Stimulated activated CD8-positive, alpha-beta memory T cell treated with anti-CD3 and anti-CD28 coated beads, Interleukin-15, amount 100 ng/mL, for 24 hours (primary cell): ENCODE measurements around the gene EEF1G.

Experiments used
- DNase-seq: peaks from one replicate; pipeline ENCODE4 v3.0.0-alpha.2; 2020; ENCODE audit warnings: low read depth

The EEF1G gene

DNA sequence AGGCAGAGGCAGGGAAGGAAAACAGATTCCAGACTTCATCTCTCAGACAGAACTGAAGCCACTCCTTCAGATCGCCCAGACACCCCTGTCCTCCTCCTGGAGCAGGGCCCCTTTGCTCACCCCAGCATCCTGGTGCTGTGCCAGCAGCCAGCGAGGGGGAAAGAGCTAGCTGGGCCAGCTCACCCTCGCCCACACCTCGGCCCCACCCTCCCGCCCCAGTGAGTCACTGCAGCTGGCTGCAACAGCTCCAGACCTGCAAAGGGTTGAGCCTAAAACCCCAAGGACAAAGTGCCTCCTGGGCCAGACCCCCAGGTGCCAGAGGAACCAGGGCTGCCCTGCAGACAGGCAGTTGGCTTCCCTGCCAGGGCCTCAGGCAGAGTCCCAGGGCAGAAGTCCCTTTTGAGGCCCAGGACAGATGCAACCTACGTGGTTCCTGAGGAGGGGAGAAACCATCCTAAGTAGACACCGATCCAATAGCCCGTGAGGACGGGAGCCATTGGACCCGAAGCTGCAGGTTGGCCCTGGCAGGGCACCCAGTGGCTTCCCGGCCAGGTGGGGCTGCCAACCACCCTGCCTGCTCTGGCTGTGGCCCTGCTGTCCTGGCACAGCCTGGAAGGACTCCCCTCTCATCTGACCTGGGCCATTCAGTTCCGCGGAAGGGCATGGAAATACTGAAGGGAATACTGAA is 34.3 kb downstream of the EEF1G start:
- no peak for DNase-seq

DNA sequence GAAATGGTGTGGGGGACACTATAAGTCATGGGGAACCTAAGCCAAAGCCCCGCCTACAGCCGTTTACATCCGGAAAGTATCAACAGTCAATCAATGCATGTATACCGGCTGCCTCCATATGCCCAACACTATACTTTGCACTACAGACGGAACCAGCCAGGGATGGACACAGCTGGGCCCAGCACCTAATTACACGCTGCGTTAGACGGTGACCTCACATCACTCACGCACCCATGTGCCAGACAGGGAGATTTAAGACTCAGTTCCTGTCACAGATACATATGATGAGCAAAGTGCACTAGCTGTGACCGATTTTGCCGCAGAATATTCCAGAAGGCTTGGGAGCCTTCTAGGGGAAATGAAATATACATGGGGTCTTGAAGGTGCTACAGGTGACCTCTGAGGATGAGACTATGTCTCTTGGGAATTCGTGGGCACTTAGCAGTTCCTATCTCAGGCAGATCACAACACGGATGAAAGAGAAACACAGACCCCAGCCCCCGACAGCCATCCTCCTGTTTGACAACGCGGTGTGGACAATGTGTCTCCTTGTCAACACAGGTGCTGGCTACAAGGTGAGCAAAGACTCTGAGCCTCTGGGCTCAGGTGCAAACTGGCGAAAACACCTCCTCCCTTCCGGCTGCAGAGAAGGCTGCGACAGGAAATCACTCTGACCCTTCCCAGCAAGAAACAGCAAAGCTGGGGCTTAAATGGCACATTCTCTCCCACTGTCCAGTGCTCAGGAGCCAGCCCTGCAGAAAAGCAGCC is 35.0 kb downstream of the EEF1G start:
- no peak for DNase-seq

DNA sequence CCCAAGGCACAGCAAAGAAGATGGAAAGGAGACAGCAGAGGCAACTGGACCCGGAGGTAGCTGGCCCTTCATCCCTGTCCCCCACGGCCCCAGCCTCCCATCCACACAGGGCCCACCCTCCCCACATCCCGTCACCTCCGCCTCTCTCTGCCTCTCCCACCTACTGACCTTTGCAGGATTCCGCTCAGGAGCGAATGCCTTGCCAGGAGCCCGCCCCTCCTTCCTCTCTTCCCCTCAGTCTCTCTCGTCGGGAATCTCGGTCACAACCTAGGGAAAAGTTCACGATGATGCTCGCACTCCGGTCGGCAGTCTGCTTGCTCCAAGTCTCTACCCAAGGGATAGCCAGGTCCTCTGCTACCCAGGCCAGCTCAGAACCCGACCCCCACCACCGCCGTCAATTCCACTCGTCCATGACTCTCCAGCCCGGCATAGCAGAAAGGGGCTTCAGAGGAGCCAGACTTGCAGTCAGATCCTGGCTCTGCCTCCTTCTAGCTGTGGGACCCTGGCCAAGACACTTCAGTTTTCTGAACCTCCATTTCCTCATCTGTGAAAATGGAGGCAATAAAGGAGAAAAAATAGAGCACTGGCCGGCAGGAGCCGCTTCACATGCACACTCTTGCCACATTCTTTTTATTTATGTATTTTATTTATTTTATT is 37.3 kb downstream of the EEF1G start:
- no peak for DNase-seq

DNA sequence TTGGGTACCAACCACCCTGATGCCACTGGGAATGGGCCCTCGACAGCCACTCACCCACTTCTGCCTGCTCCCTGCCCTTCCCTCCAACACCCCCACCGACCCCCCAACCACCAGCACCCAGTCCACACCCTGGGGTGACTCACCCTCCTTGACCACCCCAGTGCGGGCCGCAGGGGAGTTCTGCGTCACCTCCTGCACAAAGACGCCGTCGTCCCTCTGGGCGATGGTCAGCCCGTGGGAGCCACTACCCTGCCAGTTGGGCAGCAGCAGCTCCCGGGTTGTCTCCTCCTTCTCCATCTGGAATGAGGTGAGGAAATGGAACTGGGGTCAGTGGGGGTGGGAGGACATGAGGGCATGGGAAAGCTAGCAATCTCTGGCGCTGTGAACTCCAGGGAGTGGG is 37.9 kb downstream of the EEF1G start:
- DNase-seq: no peak

DNA sequence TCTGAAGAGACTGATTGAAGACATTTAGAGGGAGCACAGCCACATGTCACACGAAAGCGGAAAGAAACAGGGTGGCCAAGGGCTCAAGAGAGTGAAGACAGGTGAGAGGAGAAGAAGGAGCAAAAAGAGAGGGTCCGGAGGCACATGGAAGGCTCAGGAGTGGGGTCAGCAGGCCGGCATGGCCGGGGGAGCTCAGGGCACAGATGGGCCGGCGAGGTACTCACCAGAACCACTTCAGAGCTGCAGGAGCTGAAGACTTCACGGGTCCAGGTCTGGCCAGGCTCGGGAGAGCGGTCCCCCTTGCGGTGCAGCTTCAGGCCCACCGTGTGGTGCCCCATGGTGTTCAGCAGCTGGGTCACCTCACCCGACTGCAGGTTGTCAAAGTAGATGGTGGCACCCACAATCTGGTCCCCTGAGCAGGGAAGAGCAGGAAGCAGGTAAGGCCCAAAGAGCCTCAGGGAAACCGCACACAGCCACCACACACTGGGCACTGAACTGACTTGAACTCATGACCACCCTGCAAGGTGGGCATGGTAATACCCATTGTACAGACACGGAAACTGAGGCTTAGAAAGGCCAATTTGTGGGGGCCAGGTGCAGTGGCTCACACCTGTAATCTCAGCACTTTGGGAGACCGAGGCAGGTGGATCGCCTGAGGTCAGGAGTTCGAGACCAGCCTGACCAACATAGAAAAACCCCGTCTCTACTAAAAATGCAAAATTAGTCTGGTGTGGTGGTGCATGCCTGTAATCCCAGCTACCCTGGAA is 38.7 kb downstream of the EEF1G start:
- DNase-seq: no peak

DNA sequence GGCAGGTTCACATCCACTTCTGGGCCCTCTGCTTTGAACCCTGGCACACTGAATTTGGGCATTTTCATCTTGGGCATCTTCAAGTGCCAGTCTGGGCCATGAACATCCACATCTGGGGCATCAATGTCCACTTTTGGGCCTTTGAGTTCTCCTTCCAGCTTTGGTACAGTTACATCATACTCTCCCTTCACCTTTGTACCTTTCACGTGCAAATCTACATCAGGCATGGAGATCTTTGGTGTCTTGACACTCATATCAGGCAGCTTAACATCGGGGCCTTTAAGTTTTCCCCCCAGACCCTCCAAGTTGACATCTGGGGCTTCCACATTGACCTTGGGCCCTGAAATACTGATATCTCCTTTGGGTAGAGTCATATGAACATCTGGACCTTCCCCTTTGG is 41.6 kb downstream of the EEF1G start:
- no peak for DNase-seq

DNA sequence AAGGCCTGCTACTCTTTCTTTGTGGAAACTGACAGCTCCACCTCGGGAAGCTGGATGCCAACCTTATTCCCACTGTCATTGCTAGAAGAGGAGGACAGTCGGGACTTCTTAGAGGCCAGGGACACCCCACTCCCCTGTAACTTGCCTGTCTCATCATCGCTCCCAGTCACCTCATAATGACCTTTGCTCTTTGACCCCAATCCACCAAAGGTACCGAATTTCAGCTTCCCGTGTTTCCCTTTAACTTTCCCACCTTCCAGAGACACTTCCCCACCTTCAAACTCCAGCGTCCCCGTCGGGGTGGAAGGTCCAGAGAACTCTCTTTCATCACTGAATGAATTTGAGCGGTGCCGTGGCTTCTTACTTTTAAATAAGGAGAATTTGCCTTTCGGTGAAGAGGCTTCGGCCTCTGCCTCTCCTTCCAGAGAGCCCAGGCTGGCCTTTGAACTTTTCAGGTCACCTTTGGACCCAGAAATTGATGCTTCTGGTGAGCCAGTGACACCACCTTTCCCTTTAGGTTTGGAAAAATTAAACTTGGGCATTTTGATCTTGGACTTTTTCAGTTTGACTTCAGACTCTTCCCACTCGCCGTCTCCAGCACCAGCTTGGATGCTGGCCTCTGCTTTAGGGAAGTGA is 56.8 kb downstream of the EEF1G start:
- DNase-seq: no peak

DNA sequence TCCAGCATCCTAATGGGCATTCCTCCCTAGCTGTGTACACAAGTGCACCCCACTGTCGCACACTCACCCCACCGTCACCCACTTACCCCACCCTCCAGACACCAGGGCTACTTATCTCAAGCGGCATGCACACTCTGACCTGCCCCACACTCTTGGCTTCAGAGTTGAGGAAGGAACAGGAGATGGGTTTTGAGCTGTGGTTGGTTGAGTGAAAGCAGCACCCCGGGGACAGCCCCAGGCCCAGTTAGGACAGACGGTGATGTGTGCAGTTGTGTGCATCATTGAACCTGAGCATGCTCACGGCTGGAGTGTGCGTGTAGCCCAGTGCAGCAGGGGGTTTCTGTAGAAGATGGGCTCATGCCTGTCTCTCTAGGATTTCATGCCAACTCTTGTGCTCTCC is 59.5 kb downstream of the EEF1G start:
- DNase-seq: no peak

DNA sequence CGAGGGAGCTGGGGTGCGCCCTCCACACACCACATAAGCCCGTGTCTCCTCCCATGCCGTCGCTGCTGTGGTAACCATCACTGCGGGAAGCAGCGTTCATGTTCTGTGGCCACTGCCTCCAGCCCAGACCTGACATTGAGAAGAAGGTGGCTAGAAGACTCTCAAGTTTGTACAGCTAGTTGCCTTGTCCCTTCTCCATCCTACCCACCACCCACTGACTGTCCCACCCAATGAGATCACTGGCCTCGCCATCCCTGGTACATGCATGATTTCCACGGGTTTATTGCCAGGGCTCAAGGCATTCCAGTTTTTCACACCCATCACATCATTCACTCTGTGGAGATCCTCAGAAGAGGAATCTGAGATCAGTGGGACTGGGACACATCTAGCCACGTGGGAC is 60.1 kb downstream of the EEF1G start:
- no peak for DNase-seq

DNA sequence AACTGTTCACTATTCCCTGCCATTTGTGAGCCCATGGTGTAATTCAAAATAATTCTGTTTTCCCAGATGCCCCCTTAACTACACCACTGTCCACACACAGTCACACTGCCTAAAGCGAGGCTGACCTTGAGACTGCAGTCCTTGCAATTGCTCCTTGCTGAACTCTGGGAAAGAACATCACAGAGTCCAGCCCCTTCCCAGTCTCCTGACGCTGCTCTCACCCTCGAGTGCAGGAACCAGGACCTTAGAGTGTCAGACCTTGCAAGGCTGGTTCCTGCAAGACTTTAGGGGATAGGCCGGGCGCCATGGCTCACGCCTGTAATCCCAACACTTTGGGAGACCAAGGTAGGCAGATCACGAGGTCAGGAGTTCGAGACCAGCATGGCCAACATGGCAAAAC is 60.7 kb downstream of the EEF1G start:
- no peak for DNase-seq
